Fibroblast of upper back skin (primary cell): ENCODE measurements around the gene PRAC2.

Experiments
- DNase-seq: peaks from one replicate; pipeline ENCODE4 v3.0.0-alpha.2; 2013

Gene PRAC2

GRCh38 chr17:48734333-48735061, 11.5 kb downstream of the PRAC2 start:
- DNase-seq: no peak

- DNase-seq: no peak
These were observed 12.0 kb downstream of the PRAC2 start for GRCh38 chr17:48735062-48735351.

- no peak for DNase-seq
These were observed 14.5 kb downstream of the PRAC2 start for GRCh38 chr17:48737330-48738043.

GRCh38 chr17:48738424-48738802, 15.4 kb downstream of the PRAC2 start:
- DNase-seq: no peak

GRCh38 chr17:48738803-48739526, 16.0 kb downstream of the PRAC2 start:
- no peak for DNase-seq

GRCh38 chr17:48740537-48740936, 17.6 kb downstream of the PRAC2 start:
- DNase-seq: no peak

- DNase-seq: no peak
These were observed 22.6 kb downstream of the PRAC2 start for GRCh38 chr17:48745381-48746275.

GRCh38 chr17:48746916-48747444, 24.0 kb downstream of the PRAC2 start:
- DNase-seq: no peak

- no peak for DNase-seq
These were observed 24.7 kb downstream of the PRAC2 start for GRCh38 chr17:48747445-48748363.

- no peak for DNase-seq
These were observed 26.0 kb downstream of the PRAC2 start for GRCh38 chr17:48748718-48749566.

- no peak for DNase-seq
These were observed 26.9 kb downstream of the PRAC2 start for GRCh38 chr17:48749621-48750553.

GRCh38 chr17:48751172-48751571, 28.2 kb downstream of the PRAC2 start:
- no peak for DNase-seq

GRCh38 chr17:48751733-48752398, 28.9 kb downstream of the PRAC2 start:
- no peak for DNase-seq

GRCh38 chr17:48752399-48753288, 29.7 kb downstream of the PRAC2 start:
- no peak for DNase-seq

- no peak for DNase-seq
These were observed 31.0 kb downstream of the PRAC2 start for GRCh38 chr17:48753794-48754499.

- no peak for DNase-seq
These were observed 31.7 kb downstream of the PRAC2 start for GRCh38 chr17:48754500-48755261.
